Cardiac muscle cell (in vitro differentiated cells and primary cell): ENCODE data around the gene SPDYE1. TPM values are rescaled to one million over a fixed set of nuclear protein-coding genes. Genes with fewer than 3 reads are reported as not detected.
"Not testable (repeated sequence)": the region's sequence is repeated elsewhere in the genome, so short reads cannot be mapped to it uniquely, and the experiment has no call there.

Source experiments
- DNase-seq, 2 donors: peaks; one replicate each; pipeline versions ENCODE4 v3.0.0 to v3.0.0-alpha.2; 2010 to 2017; ENCODE audit warnings: low read depth in 1 of 2, low spot score in 1 of 2
- H3K27ac ChIP-seq: fragments of 200-600 bp; sonication (generic); 2 replicates; pipeline ENCODE4 v1.5.1; 2016
- H3K27me3 ChIP-seq: fragments of 200-600 bp; sonication (generic); 2 replicates; pipeline ENCODE4 v1.6.0; 2016; ENCODE audit warnings: control low read depth
- H3K36me3 ChIP-seq: fragments of 200-600 bp; sonication (generic); 2 replicates; pipeline ENCODE4 v1.5.1; 2016; ENCODE audit warnings: control low read depth
- H3K4me1 ChIP-seq: fragments of 200-600 bp; sonication (generic); 2 replicates; pipeline ENCODE4 v1.8.1; 2017; ENCODE audit warnings: low read depth, mild to moderate bottlenecking, mixed run types
- H3K4me3 ChIP-seq: fragments of 200-600 bp; sonication (generic); 2 replicates; pipeline ENCODE4 v1.5.1; 2016; ENCODE audit warnings: mild to moderate bottlenecking
- H3K9me3 ChIP-seq: fragments of 200-600 bp; sonication (generic); 2 replicates; pipeline ENCODE4 v1.5.1; 2017; ENCODE audit warnings: low read depth, mild to moderate bottlenecking, control low read depth
- polyA plus RNA-seq: library from polyadenylated mRNA; unstranded; fragments of >200 nt; fragmentation: Nextera tagmentation; extraction: Ambion mirVana; gene quantifications from 2 replicates; pipeline ENCODE4 v1.2.1, GENCODE V29; 2016
- total RNA-seq: library from RNA; depleted of rRNA; stranded (reverse); fragments of >200 nt; gene quantifications from 2 replicates; pipeline ENCODE4 v1.2.3, GENCODE V29; 2016
- TF ChIP-seq, protein P1 (sequence below): IDR thresholded peaks from 2 replicates; pipeline ENCODE4 v1.5.1; 2012; ENCODE audit warnings: low read depth, mild to moderate bottlenecking, low read length

Gene SPDYE1
- total and polyA plus RNA-seq, 2 experiments from 2014 or later: 1.6 TPM; not detected in 1

DNA sequence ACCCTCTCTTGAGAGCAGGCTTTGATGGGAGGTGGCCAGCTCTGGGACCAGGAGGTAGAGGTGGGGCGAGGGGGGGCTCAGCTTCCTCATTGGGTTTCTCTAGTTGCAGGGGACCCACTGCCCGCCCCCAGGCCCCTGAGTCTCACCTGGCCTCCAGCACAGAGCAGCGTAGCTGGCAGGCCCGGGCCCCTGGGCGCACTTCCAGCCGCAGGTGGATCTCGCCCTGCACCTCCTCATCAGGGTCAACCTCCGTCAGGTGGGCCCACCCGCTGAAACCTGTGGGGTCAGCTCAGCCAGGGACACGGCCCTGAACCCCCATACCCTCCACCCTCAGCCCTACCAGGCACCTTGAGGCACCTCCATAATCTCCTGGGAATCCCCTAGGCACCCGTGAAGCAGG, 28.1 kb upstream of the SPDYE1 start:
- not testable (repeated sequence) for H3K9me3 ChIP-seq, H3K4me3 ChIP-seq, H3K27ac ChIP-seq, H3K4me1 ChIP-seq, H3K27me3 ChIP-seq, DNase-seq, H3K36me3 ChIP-seq

DNA sequence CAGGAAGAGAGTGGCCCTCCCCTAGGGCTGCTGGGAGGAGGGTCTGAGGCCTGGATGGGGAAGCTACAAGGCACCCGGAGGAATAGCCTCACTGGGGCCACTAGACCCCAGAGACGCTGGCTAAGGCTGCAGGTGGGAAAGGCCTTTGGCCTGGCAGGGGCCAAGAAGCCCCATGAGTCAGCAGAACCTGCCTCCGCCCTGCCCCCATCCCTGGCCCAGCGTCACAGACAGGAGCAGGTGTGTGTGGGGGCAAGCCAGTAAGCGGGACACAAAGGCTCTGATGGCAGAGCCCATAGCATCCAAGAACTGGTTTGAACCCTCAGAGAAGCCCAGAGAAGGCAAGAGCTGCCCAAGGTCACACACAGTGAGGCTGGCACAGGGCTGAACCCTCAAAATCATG, 27.0 kb upstream of the SPDYE1 start:
- H3K4me3 ChIP-seq, H3K27ac ChIP-seq, H3K9me3 ChIP-seq, H3K27me3 ChIP-seq, H3K36me3 ChIP-seq, H3K4me1 ChIP-seq, DNase-seq: not testable (repeated sequence)

DNA sequence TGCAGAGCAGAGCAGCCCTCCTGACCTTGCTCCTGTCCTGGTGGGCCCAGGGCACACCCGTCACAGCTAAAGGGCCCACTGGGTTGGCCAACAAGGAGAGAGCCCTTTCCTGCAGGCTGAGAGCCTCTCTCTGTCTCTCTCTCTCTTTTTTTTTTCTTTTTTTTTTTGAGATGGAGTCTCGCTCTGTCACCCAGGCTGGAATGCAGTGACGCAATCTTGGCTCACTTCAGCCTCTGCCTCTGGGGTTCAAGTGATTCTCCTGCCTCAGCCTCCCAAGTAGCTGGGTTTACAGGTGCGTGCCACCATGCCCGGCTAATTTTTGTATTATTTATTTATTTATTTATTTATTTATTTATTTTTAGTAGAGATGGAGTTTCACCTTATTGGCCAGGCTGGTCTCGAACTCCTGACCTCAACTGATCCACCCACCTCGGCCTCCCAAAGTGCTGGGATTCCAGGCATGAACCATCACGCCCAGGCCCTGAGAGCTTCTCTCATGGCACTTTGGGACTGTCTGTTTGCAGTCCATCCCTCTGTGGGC, 23.6 kb upstream of the SPDYE1 start:
- H3K36me3 ChIP-seq, H3K4me3 ChIP-seq, H3K9me3 ChIP-seq, H3K27me3 ChIP-seq, H3K4me1 ChIP-seq, H3K27ac ChIP-seq: not testable (repeated sequence)
- peak in 1 of 2 donors; percentile 3 for DNase-seq

DNA sequence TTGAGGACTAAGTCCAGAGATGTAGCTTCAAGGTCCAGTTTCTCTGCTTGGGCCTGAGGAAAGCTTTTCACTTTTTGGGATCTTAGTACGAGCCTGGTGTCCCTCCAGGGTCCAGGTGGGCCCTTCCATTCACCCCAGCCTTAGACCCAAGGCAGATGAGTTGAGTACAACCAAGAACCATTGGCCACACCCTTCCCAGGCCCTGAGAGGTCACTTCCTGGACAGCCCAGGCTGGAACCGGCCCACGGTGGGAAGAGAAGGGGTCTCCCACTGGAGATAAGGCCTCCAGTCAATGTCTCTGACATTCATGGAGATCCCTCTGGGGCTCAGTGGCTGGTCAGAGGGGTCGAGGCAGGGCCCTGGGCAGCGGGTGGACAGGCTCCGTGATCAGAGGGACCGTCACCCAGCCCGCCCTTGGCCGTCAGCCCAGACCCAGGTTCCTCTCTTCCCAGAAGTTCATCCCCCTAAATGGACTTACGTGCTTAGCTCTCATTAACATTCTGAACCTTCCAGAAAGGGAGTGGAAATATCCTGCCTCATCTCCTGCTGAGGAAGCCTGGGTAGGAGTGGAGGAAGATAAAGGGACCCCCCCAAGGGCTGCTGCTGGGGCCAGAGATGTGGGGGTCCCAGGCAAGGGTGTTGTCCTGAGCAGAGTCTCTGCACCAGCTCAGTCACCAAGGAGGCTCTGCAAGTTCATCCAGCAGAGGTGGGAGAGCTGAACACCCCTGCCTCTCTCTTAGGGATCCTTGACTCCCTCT, 22.8 kb upstream of the SPDYE1 start:
- not testable (repeated sequence) for H3K27me3 ChIP-seq, H3K9me3 ChIP-seq, H3K27ac ChIP-seq, H3K36me3 ChIP-seq, DNase-seq, H3K4me1 ChIP-seq, H3K4me3 ChIP-seq

DNA sequence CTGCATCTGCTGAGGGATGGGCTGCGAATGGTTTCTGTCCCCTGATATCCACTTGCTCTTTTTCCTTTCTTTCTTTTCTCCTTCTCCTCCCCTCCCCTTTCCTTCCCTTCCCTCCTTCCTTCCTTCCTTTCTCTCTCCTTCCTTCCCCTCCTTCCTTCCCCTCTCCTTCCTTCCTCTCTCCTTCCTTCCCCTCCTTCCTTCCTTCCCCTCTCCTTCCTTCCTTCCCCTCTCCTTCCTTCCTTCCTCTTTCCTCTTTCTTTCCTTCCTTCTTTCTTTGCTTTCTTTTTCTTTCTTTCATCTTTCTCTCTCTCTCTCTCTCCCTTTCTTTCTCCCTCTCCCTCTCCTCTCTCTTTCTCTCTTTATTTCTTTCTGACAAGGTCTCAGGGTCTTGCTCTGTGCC, 20.2 kb upstream of the SPDYE1 start:
- Histone ChIP-seq H3K27me3 (no peaks in the 10 kb centered on the region), H3K27ac (no peak overlapping the region), H3K4me3 (no peak overlapping the region), H3K4me1 (no peaks in the 10 kb centered on the region), H3K36me3 (no peaks in the 10 kb centered on the region), H3K9me3 (no peaks in the 10 kb centered on the region)
- DNase-seq: no peak
- TF ChIP-seq, protein P1, sequence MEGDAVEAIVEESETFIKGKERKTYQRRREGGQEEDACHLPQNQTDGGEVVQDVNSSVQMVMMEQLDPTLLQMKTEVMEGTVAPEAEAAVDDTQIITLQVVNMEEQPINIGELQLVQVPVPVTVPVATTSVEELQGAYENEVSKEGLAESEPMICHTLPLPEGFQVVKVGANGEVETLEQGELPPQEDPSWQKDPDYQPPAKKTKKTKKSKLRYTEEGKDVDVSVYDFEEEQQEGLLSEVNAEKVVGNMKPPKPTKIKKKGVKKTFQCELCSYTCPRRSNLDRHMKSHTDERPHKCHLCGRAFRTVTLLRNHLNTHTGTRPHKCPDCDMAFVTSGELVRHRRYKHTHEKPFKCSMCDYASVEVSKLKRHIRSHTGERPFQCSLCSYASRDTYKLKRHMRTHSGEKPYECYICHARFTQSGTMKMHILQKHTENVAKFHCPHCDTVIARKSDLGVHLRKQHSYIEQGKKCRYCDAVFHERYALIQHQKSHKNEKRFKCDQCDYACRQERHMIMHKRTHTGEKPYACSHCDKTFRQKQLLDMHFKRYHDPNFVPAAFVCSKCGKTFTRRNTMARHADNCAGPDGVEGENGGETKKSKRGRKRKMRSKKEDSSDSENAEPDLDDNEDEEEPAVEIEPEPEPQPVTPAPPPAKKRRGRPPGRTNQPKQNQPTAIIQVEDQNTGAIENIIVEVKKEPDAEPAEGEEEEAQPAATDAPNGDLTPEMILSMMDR: no peak

DNA sequence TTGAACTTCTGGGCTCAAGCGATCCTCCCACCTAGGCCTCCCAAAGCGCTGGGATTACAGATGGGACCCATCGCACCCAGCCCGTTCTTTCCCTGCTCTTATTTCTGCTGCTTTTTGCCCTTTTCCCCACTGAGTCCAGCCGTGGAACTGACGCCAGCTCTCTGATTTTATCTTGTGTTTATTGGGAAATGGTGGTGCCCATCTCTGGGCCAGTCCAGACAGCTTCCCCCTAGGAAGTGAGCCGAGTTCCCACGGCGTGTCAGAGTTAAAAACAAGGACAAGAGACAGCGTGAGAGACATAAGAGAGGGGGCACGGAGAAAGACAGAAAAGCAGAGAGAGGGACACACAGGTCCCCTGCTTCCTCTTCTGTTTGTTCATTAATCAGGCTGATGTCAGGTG, 19.6 kb upstream of the SPDYE1 start:
- not testable (repeated sequence) for H3K27me3 ChIP-seq, H3K36me3 ChIP-seq, DNase-seq, H3K4me1 ChIP-seq, H3K4me3 ChIP-seq, H3K27ac ChIP-seq, H3K9me3 ChIP-seq

DNA sequence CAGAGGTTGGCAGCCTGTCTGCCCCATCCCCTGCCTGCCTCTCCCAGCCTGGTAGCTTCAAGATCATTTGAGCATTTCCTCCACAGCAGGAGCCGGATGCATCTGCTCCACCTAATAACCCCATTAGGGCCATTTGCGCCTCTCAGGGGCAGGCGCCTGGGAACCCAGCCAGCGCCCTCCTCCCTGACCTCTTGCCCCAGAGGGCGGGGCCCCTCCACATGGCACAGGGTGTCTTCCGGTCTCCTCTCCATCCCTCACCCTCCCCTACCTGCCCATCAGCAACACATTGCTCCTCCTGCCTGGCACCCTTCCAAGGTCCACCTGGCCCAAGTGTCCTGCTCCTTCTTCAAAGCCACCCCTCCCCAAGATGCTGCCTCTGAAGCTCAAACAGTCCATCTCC, 14.8 kb upstream of the SPDYE1 start:
- H3K9me3 ChIP-seq, DNase-seq, H3K27me3 ChIP-seq, H3K36me3 ChIP-seq, H3K4me1 ChIP-seq, H3K4me3 ChIP-seq, H3K27ac ChIP-seq: not testable (repeated sequence)

DNA sequence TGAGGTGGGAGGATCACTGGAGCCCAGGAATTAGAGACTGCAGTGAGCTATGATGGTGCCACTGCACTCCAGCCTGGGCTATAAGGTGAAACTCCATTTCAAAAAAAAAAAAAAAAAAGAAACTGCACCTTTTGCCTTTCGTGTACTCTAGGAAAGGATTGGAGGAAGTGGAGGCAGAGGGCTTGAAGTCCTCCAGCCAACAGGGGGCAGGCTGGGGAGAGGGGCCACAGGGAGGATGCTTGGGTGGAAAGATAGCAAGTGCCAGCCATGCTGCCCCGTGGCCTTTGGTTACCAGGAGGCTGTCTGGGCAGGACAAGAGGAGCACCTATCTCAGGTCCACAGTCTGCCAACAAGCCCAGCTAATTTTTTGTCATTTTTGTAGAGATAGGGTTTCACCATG, 14.0 kb upstream of the SPDYE1 start:
- not testable (repeated sequence) for DNase-seq, H3K4me1 ChIP-seq

DNA sequence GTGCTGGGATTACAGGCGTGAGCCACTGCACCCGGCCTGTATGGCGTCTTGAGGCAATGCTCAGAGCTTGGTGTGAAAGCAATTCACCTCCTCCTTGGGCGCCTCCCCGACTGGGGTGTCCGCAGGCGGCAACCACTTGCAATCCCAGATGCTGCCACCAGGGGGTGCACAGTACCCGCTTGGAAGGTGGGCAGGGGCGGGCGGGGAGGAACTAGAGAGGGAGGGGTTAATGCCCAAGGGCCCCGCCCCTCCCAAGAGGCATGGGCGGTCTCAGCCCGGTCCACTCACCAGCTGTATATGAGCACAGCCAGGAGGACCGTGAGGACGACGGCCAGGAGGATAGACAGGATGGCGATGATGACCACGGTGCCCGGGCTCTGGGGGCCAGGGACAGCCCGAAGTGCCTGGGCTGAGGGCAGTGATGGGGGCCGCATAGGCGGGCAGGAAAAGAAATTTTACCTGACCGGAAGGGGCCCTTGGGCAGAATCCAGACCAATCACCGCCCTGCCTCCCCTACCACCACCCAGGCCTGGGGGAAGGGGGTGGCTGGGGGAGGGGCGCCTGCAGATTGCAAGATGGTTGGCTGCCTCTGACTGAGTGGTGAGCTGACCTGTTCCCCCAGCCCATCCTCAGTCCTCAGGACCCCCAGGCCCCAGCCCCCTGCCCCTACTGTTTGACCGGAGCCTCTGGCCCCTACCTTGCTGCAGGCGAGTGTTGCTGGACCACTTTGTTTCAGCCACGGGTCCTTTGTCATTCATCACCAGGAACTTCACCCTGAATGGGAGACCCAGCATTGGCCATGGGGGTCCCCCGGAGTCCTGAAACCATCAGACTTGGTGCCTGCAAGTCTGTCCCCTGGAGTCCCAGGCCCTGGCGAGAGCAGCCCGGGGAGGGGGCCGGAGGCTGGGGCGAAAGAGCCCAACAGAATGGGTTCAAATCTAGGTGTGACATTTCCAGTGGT, 11.5 kb upstream of the SPDYE1 start:
- H3K4me1 ChIP-seq, H3K27me3 ChIP-seq, H3K27ac ChIP-seq, H3K36me3 ChIP-seq, H3K9me3 ChIP-seq: not testable (repeated sequence)
- peak overlapping the region; percentile 29 for H3K4me3 ChIP-seq
- peak; percentile 62 to 63 for DNase-seq
- TF ChIP-seq, protein P1: peak; percentile 45

More for the DNA sequence above, 14.0 kb upstream of the SPDYE1 start:
- H3K4me3 ChIP-seq, H3K27ac ChIP-seq, H3K36me3 ChIP-seq, H3K9me3 ChIP-seq, H3K27me3 ChIP-seq: not testable (repeated sequence)

DNA sequence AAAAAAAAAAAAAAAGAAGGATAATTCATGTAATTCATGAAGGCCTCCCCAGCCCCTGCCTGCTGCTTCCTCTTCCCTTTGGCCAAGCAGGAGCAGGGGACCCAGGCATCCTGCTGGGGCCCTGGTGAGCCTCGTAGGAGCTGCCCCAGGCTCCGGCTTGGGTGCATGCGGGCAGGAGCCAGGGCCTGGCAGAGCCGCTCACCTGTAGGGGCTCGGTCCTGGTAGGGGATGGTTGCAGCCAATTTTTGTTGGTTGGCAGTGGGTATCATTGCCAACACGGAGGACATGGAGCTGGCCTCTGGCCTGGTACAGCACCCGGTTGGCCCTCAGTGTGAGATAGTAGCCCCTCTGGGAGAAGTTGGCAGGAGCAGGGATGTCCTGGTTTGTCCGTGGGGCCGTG, 10.2 kb upstream of the SPDYE1 start:
- not testable (repeated sequence) for H3K27ac ChIP-seq, H3K27me3 ChIP-seq, H3K9me3 ChIP-seq, H3K4me3 ChIP-seq, DNase-seq, H3K4me1 ChIP-seq, H3K36me3 ChIP-seq

DNA sequence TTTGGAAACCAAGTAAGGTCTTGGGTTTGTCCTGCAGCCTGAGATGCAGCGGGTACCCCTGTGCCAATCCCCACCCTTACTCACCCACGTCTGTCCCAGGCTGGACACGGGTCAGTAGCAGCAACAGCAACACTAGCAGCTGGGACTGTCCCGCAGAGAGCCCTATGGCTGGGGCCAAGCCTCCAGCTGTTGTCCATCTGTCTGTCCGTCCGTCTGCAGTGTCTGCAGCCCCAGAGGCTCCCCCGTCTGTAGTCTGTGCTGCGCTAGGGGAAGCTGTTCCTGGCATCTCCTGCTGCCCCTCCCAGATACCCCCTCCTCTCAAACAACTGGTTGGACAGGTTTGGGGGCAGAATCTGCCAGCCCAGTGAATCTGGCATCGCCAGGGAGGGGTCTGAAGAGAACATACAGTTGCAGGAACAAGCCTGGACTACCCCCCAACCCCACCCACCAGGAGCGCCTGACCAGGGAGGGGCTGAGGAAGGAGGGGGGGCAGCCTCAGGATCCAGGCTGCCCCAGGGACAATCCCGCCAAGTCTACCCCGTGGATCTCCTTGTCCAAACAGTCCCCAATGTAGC, 7.6 kb upstream of the SPDYE1 start:
- not testable (repeated sequence) for H3K4me1 ChIP-seq, H3K27ac ChIP-seq

More for the DNA sequence above, 7.6 kb upstream of the SPDYE1 start:
- not testable (repeated sequence) for H3K36me3 ChIP-seq, DNase-seq, H3K27me3 ChIP-seq, H3K9me3 ChIP-seq, H3K4me3 ChIP-seq
